Panc1 (cell line): ENCODE data around the gene CRISP1. TPM values are rescaled to one million over a fixed set of nuclear protein-coding genes. Genes with fewer than 3 reads are reported as not detected.

Experiments
- ATAC-seq: fragments of 200-7000 bp; cut with Tn5 transposase; 2 replicates; pipeline ENCODE4 v1.9.1; 2020; ENCODE audit warnings: mild to moderate bottlenecking, moderate library complexity
- BruUV-seq: library from RNA; stranded (reverse); fragments of 400-500 nt; replicated peaks from 2 replicates; lab custom pipeline; 2021; lab: Mats Ljungman, UMichigan
- CTCF ChIA-PET: fragments of 300-600 bp; sonication (Branson Sonifier 250); formaldehyde crosslinking; loops from one replicate; lab custom pipeline; 2022; ENCODE audit warnings: antibody characterized with exemption; lab: Charles Lee
- POLR2A ChIA-PET: fragments of 300-600 bp; sonication (Branson Sonifier 250); formaldehyde crosslinking; loops from one replicate; lab custom pipeline; 2022; ENCODE audit warnings: antibody characterized with exemption; lab: Charles Lee
- DNase-seq: peaks from one replicate; pipeline ENCODE4 v3.0.0-alpha.2; 2010; ENCODE audit warnings: low read depth, low spot score
- H3K27ac ChIP-seq: 2 replicates; pipeline ENCODE4 v1.5.1; 2011; ENCODE audit warnings: mild to moderate bottlenecking, low read length, inconsistent platforms
- H3K27me3 ChIP-seq: fragments of 200-500 bp; sonication (Bioruptor generic); 2 replicates; pipeline ENCODE4 v1.6.0; 2014; ENCODE audit warnings: low read length, inconsistent platforms; ENCODE audit not compliant: control insufficient read depth, insufficient read depth
- H3K36me3 ChIP-seq: fragments of 200-500 bp; sonication (Bioruptor generic); 2 replicates; pipeline ENCODE4 v1.5.1; 2014; ENCODE audit warnings: inconsistent platforms, mild to moderate bottlenecking, low read length, moderate library complexity; ENCODE audit not compliant: control insufficient read depth, insufficient read depth
- H3K4me1 ChIP-seq: 2 replicates; pipeline ENCODE4 v1.5.1; 2011; ENCODE audit warnings: inconsistent platforms, mild to moderate bottlenecking, low read length, moderate library complexity; ENCODE audit not compliant: control insufficient read depth, insufficient read depth
- H3K4me3 ChIP-seq, 2 experiments: 2 replicates each; pipeline ENCODE4 v1.5.1; 2011 to 2012; ENCODE audit warnings: low read depth in 2 of 2, low read length in 2 of 2, mild to moderate bottlenecking in 2 of 2, inconsistent platforms in 1 of 2, moderate library complexity in 1 of 2
- H3K9me3 ChIP-seq: fragments of 200-500 bp; sonication (Bioruptor generic); 2 replicates; pipeline ENCODE4 v1.5.1; 2014; ENCODE audit warnings: low read depth, mild to moderate bottlenecking, inconsistent platforms, low read length, moderate library complexity; ENCODE audit not compliant: control insufficient read depth, insufficient read depth
- CTCF ChIP-seq: fragments of 450-650 bp; IDR thresholded peaks from 2 replicates; pipeline ENCODE4 v1.5.1; 2017; ENCODE audit warnings: mild to moderate bottlenecking
- POLR2AphosphoS5 ChIP-seq: IDR thresholded peaks from 2 replicates; pipeline ENCODE4 v1.6.1; 2012; ENCODE audit warnings: mild to moderate bottlenecking, low read depth, low read length, moderate library complexity
- SIN3A ChIP-seq: IDR thresholded peaks from 2 replicates; pipeline ENCODE4 v1.6.1; 2012; ENCODE audit warnings: low read depth, mild to moderate bottlenecking, low read length, moderate library complexity, borderline replicate concordance; ENCODE audit not compliant: insufficient read depth
- TCF7L2 ChIP-seq: IDR thresholded peaks from 2 replicates; pipeline ENCODE4 v1.6.1; 2011; ENCODE audit warnings: mild to moderate bottlenecking, low read depth, low read length, inconsistent platforms
- in situ Hi-C: cut with HindIII; loops from 2 replicates; pipeline ENCODE4 v1.10.0; 2016; ENCODE audit warnings: low sequenced_read_pairs, low pct_unique_long_range_greater_than_20kb
- intact Hi-C: fragments of 100-400 bp; cut with micrococcal nuclease; formaldehyde crosslinking; loops from one replicate; pipeline ENCODE4 v1.10.0; 2022; ENCODE audit not compliant: unreplicated experiment
- total RNA-seq: library from RNA; stranded (reverse); gene quantifications from one replicate; pipeline ENCODE4 v1.2.1, GENCODE V29; 2021; ENCODE audit not compliant: unreplicated experiment
- TF ChIP-seq, protein P1 (sequence below), 2 experiments: IDR thresholded peaks; 2 replicates each; pipeline ENCODE4 v1.6.1; 2011 to 2012; ENCODE audit warnings: low read depth in 2 of 2, control low read depth in 1 of 2, low read length in 1 of 2, mild to moderate bottlenecking in 1 of 2, moderate library complexity in 1 of 2; ENCODE audit not compliant: insufficient read depth in 1 of 2

The CRISP1 gene
- total RNA-seq, 1 experiment from 2014 or later: not detected

- no peak for DNase-seq
- ATAC-seq: no peak
- Histone ChIP-seq H3K27ac (no peak overlapping the region), H3K27me3 (no peaks in the 10 kb centered on the region), H3K36me3 (no peaks in the 10 kb centered on the region), H3K4me1 (no peaks in the 10 kb centered on the region), H3K4me3 (no peak overlapping the region), H3K9me3 (no peaks in the 10 kb centered on the region)
- in situ Hi-C loops (no loop called here), intact Hi-C loops (no loop called here)
- BruUV-seq: no TSS peak
- CTCF ChIA-PET: no interaction called here
- TF ChIP-seq, protein P1, sequence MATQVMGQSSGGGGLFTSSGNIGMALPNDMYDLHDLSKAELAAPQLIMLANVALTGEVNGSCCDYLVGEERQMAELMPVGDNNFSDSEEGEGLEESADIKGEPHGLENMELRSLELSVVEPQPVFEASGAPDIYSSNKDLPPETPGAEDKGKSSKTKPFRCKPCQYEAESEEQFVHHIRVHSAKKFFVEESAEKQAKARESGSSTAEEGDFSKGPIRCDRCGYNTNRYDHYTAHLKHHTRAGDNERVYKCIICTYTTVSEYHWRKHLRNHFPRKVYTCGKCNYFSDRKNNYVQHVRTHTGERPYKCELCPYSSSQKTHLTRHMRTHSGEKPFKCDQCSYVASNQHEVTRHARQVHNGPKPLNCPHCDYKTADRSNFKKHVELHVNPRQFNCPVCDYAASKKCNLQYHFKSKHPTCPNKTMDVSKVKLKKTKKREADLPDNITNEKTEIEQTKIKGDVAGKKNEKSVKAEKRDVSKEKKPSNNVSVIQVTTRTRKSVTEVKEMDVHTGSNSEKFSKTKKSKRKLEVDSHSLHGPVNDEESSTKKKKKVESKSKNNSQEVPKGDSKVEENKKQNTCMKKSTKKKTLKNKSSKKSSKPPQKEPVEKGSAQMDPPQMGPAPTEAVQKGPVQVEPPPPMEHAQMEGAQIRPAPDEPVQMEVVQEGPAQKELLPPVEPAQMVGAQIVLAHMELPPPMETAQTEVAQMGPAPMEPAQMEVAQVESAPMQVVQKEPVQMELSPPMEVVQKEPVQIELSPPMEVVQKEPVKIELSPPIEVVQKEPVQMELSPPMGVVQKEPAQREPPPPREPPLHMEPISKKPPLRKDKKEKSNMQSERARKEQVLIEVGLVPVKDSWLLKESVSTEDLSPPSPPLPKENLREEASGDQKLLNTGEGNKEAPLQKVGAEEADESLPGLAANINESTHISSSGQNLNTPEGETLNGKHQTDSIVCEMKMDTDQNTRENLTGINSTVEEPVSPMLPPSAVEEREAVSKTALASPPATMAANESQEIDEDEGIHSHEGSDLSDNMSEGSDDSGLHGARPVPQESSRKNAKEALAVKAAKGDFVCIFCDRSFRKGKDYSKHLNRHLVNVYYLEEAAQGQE (IDR thresholded peaks at IDR 0.05; ENCODE audit: insufficient read depth in 1 of 2, low read depth in 2 of 2, low read length in 1 of 2): no peak
- TF ChIP-seq TCF7L2 (no peak), CTCF (no peak), POLR2AphosphoS5 (no peak), SIN3A (no peak)
- POLR2A ChIA-PET: no interaction called here
Measured at GRCh38 chr6:49913636-49914375, 47.5 kb upstream of the CRISP1 start.

DNA sequence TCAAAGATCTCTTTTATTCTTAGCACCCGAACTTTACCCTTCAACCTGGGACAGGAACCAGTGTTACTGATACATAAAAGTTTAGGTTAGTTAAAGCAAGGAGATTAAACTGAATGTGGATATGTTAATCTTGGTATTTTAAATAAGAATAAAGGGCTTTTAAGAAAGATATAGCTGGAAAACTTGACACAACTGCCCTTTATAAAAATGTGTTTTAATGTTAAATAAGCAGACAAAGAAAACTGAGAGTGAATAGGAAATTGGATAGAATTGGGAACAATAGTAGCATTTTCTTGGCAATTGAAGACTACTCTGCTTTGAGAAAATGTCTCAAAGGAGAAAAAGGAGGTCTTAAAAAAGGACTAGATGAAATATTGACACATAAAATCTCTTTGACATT lies 45.9 kb upstream of the CRISP1 start:
- Histone ChIP-seq H3K27me3 (no peaks in the 10 kb centered on the region), H3K27ac (no peak overlapping the region), H3K4me1 (no peaks in the 10 kb centered on the region), H3K9me3 (no peaks in the 10 kb centered on the region), H3K36me3 (no peaks in the 10 kb centered on the region), H3K4me3 (no peak overlapping the region)
- intact Hi-C loops (no loop called here), in situ Hi-C loops (no loop called here)
- POLR2A ChIA-PET: no interaction called here
- TF ChIP-seq, protein P1 (IDR thresholded peaks at IDR 0.05; ENCODE audit: insufficient read depth in 1 of 2, low read depth in 2 of 2, low read length in 1 of 2): no peak
- TF ChIP-seq SIN3A (no peak), CTCF (no peak), TCF7L2 (no peak), POLR2AphosphoS5 (no peak)
- no peak for DNase-seq
- no peak for ATAC-seq
- BruUV-seq: no TSS peak
- CTCF ChIA-PET: no interaction called here
